DOHH2 (cell line): ENCODE measurements around the gene CNN1.

Experiments used
- EZH2phosphoT487 ChIP-seq: fragments of 200-600 bp; sonication (generic); IDR thresholded peaks from 2 replicates; pipeline ENCODE4 v1.6.1; 2017; ENCODE audit warnings: borderline replicate concordance, mild to moderate bottlenecking, antibody characterized with exemption, low read length, moderate library complexity, mixed read lengths
- TF ChIP-seq, protein P1 (sequence below): fragments of 200-600 bp; sonication (generic); IDR thresholded peaks from one replicate; pipeline ENCODE4 v1.5.1; 2014; ENCODE audit warnings: antibody characterized with exemption, mild to moderate bottlenecking, low read depth, low read length; ENCODE audit not compliant: poor library complexity, severe bottlenecking

DNA sequence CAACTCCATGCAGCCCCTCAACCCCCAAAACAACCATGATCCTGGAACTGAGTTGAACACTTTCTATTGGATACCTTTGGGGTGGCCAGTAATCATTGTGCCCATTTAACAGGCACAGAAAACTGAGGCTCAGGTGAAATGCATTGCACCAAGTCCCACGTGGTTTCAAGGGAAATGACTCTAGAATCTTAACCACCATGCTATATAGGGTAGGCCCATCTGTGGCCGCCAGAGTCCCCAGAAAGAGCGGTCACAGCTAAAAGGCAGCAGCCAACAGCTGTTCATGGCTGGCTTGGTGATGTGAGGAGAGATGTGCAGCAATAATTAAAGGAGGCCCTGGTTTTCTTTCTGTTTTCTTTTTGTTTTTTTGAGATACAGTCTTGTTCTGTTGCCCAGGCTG is 2.6 kb downstream of the CNN1 start:
- TF ChIP-seq, protein P1, sequence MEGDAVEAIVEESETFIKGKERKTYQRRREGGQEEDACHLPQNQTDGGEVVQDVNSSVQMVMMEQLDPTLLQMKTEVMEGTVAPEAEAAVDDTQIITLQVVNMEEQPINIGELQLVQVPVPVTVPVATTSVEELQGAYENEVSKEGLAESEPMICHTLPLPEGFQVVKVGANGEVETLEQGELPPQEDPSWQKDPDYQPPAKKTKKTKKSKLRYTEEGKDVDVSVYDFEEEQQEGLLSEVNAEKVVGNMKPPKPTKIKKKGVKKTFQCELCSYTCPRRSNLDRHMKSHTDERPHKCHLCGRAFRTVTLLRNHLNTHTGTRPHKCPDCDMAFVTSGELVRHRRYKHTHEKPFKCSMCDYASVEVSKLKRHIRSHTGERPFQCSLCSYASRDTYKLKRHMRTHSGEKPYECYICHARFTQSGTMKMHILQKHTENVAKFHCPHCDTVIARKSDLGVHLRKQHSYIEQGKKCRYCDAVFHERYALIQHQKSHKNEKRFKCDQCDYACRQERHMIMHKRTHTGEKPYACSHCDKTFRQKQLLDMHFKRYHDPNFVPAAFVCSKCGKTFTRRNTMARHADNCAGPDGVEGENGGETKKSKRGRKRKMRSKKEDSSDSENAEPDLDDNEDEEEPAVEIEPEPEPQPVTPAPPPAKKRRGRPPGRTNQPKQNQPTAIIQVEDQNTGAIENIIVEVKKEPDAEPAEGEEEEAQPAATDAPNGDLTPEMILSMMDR, result no peak
- TF ChIP-seq EZH2phosphoT487, result no peak
